Gastrocnemius medialis (tissue), 4 donors: ENCODE measurements around the gene STX12. TPM values are rescaled to one million over a fixed set of nuclear protein-coding genes. Genes with fewer than 3 reads are reported as not detected.

Experiments used
- ATAC-seq, 2 donors: fragments of 150-250 bp; one replicate each; pipeline ENCODE4 v1.9.1; 2016
- DNase-seq, 2 donors: peaks; one replicate each; pipeline ENCODE4 v3.0.0-alpha.2; 2019
- H3K27ac ChIP-seq, 4 donors: fragments of 200-600 bp; sonication (generic); 1 replicate in 1 of 4; 2 replicates in 3 of 4; pipeline ENCODE4 v1.5.1; 2016 to 2018; ENCODE audit warnings: mild to moderate bottlenecking in 2 of 4, moderate library complexity in 1 of 4
- H3K27me3 ChIP-seq, 3 donors: fragments of 200-600 bp; sonication (generic) in 2 of 3; 1 replicate in 1 of 3; 2 replicates in 2 of 3; pipeline versions ENCODE4 v1.5.1 to v1.6.0; 2016 to 2019; ENCODE audit warnings: mild to moderate bottlenecking in 1 of 3, moderate library complexity in 1 of 3
- H3K36me3 ChIP-seq, 2 donors: fragments of 200-600 bp; sonication (generic) in 1 of 2; one replicate each; pipeline ENCODE4 v1.5.1; 2017 to 2018
- H3K4me1 ChIP-seq, 2 donors: fragments of 200-600 bp; sonication (generic) in 1 of 2; one replicate each; pipeline ENCODE4 v1.5.1; 2016 to 2017; ENCODE audit warnings: mild to moderate bottlenecking in 2 of 2
- H3K4me3 ChIP-seq, 4 donors: fragments of 200-600 bp; sonication (generic) in 3 of 4; 1 replicate in 1 of 4; 2 replicates in 3 of 4; pipeline ENCODE4 v1.5.1; 2016 to 2019; ENCODE audit warnings: mild to moderate bottlenecking in 2 of 4
- H3K9me3 ChIP-seq, 3 donors: fragments of 200-600 bp; sonication (generic) in 2 of 3; 1 replicate in 1 of 3; 2 replicates in 2 of 3; pipeline ENCODE4 v1.5.1; 2016 to 2019
- POLR2A ChIP-seq, 2 donors: fragments of 450-650 bp; IDR thresholded peaks; one replicate each; pipeline ENCODE4 v1.6.1; 2017; ENCODE audit warnings: antibody characterized with exemption in 2 of 2, mild to moderate bottlenecking in 2 of 2, moderate library complexity in 2 of 2
- in situ Hi-C, 4 donors: fragments of 200-750 bp; cut with MboI; loops; one replicate each; pipeline versions ENCODE4 v1.15.0 to v1.8.0; 2017; ENCODE audit warnings: low sequenced_read_pairs in 4 of 4
- intact Hi-C: fragments of 100-400 bp; cut with DNase I; formaldehyde crosslinking; loops from one replicate; pipeline ENCODE4 v1.15.1; 2023; ENCODE audit warnings: low total_unique reads
- total RNA-seq, 4 donors: library from RNA; depleted of rRNA; stranded (reverse); fragments of >200 nt; gene quantifications; one replicate each; pipeline versions ENCODE4 v1.1.0 to v1.2.3, GENCODE V29; 2016
- TF ChIP-seq, protein P1 (sequence below), 5 experiments: fragments of 450-650 bp in 3 of 5; fragments of 200-600 bp in 2 of 5; sonication (generic) in 2 of 5; IDR thresholded peaks in 4 of 5; conservative IDR thresholded peaks in 1 of 5; 1 replicate in 4 of 5; 2 replicates in 1 of 5; pipeline ENCODE4 v1.5.1; 2016 to 2019; ENCODE audit warnings: antibody characterized with exemption in 5 of 5, mild to moderate bottlenecking in 3 of 5, moderate library complexity in 3 of 5

STX12 gene
- total RNA-seq, 4 donors from 2014 or later = 19.2 to 71.6 (median 31.2) TPM

DNA sequence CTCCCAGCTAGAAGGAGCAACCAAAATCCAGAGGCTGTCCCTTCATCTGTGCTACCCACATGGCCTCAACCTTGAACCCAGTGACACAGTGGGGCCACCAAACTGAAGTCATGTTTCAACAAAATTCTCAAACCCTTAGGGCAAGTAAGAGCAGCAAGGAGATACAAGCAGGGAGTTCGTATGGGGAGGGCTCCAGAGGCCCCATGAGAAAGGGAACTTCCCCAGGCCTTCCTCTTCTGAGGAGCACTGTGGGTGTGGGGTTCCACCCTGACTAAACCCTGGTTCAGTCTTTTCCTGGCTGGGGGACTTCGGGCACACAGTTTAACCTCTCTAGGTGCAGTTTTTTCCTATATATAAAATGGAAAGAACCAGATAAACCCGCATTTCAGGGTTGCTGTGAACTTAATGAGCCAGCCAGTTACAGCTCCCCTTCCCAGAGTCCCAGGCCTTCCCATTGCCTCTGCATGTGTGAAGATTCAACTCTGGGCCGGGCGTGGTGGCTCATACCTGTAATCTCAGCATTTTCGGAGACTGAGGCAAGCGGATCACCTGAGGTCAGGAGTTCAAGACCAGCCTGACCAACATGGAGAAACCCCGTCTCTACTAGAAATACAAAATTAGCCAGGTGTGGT is 91.4 kb downstream of the STX12 start:
- peaks cover 3 to 21% of the 10 kb centered on the region in 2 donors for H3K4me1 ChIP-seq
- in situ Hi-C loops (loop anchor here in 2 of 4 donors (5.0 to 25.0 kb wide), 2 partner anchors 108 to 123 kb away; no protein-coding TSS in a partner anchor), intact Hi-C loops (no loop called here)
- H3K27ac ChIP-seq = peak overlapping the region in 2 of 4 donors; percentile 83 to 86
- no peak for DNase-seq
- no peaks in the 10 kb centered on the region for H3K27me3 ChIP-seq
- ATAC-seq = no peak
- no peak overlapping the region for H3K4me3 ChIP-seq
- no peaks in the 10 kb centered on the region for H3K9me3 ChIP-seq
- H3K36me3 ChIP-seq = no peaks in the 10 kb centered on the region
- TF ChIP-seq, protein P1, sequence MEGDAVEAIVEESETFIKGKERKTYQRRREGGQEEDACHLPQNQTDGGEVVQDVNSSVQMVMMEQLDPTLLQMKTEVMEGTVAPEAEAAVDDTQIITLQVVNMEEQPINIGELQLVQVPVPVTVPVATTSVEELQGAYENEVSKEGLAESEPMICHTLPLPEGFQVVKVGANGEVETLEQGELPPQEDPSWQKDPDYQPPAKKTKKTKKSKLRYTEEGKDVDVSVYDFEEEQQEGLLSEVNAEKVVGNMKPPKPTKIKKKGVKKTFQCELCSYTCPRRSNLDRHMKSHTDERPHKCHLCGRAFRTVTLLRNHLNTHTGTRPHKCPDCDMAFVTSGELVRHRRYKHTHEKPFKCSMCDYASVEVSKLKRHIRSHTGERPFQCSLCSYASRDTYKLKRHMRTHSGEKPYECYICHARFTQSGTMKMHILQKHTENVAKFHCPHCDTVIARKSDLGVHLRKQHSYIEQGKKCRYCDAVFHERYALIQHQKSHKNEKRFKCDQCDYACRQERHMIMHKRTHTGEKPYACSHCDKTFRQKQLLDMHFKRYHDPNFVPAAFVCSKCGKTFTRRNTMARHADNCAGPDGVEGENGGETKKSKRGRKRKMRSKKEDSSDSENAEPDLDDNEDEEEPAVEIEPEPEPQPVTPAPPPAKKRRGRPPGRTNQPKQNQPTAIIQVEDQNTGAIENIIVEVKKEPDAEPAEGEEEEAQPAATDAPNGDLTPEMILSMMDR (IDR thresholded peaks at IDR 0.05 in 4 of 5, conservative IDR thresholded peaks at IDR 0.05 in 1 of 5) = no peak

DNA sequence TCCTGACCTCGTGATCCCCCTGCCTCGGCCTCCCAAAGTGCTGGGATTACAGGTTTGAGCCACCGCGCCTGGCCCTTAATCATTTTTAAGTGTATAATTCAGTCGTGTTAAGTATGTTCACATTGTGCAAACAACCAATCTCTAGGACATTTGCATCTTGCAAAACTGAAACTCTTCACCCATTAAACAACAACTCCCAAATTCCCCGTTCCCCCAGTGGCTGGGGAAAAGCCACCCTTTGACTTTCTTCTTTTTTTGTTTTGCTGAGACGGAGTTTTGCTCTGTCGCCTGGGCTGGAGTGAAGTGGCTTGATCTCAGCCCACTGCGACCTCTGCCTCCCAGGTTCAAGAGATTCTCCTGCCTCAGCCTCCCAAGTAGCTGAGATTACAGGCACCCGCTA is 92.8 kb downstream of the STX12 start:
- no peak overlapping the region for H3K27ac ChIP-seq
- H3K4me3 ChIP-seq = no peak overlapping the region
- H3K9me3 ChIP-seq = no peaks in the 10 kb centered on the region
- no peaks in the 10 kb centered on the region for H3K36me3 ChIP-seq
- peaks cover 3 to 21% of the 10 kb centered on the region in 2 donors for H3K4me1 ChIP-seq
- intact Hi-C loops = no loop called here
- DNase-seq = no peak
- no peaks in the 10 kb centered on the region for H3K27me3 ChIP-seq
- TF ChIP-seq, protein P1 (IDR thresholded peaks at IDR 0.05 in 4 of 5, conservative IDR thresholded peaks at IDR 0.05 in 1 of 5) = no peak
- no peak for TF ChIP-seq POLR2A (IDR thresholded peaks at IDR 0.05)
- ATAC-seq = no peak
- in situ Hi-C loops = loop anchor here in 1 of 4 donors (25.0 kb wide), 1 partner anchor 121 kb away; no protein-coding TSS in a partner anchor

DNA sequence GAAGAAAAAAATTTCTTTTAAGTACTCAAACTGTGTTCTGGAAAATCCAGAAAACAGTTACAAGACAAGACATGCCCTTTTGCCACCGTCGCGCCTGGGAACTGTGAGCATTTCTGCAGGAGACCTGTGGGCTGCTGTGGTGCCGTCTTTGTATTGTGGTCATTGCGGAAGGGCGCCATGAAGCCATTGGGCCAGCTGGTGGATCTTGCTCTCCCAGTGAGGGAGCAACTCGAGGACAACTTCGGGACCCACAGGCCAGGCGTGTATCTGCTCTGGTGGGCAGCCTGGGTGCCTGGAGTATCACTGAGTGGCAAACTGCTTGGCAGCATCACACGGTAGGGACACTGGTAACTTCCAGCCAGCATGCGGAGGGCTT is 95.5 kb downstream of the STX12 start:
- peaks cover 7 to 8% of the 10 kb centered on the region in 2 donors for H3K4me1 ChIP-seq
- H3K9me3 ChIP-seq = no peaks in the 10 kb centered on the region
- intact Hi-C loops = no loop called here
- ATAC-seq = no peak
- no peak for TF ChIP-seq POLR2A (IDR thresholded peaks at IDR 0.05)
- TF ChIP-seq, protein P1 (IDR thresholded peaks at IDR 0.05 in 4 of 5, conservative IDR thresholded peaks at IDR 0.05 in 1 of 5) = no peak
- H3K27ac ChIP-seq = no peak overlapping the region
- no peaks in the 10 kb centered on the region for H3K36me3 ChIP-seq
- no peak overlapping the region for H3K4me3 ChIP-seq
- H3K27me3 ChIP-seq = peaks cover 6 to 14% (median 11%) of the 10 kb centered on the region in 3 donors
- in situ Hi-C loops = loop anchor here in 1 of 4 donors (25.0 kb wide), 1 partner anchor 119 kb away; no protein-coding TSS in a partner anchor
- no peak for DNase-seq

DNA sequence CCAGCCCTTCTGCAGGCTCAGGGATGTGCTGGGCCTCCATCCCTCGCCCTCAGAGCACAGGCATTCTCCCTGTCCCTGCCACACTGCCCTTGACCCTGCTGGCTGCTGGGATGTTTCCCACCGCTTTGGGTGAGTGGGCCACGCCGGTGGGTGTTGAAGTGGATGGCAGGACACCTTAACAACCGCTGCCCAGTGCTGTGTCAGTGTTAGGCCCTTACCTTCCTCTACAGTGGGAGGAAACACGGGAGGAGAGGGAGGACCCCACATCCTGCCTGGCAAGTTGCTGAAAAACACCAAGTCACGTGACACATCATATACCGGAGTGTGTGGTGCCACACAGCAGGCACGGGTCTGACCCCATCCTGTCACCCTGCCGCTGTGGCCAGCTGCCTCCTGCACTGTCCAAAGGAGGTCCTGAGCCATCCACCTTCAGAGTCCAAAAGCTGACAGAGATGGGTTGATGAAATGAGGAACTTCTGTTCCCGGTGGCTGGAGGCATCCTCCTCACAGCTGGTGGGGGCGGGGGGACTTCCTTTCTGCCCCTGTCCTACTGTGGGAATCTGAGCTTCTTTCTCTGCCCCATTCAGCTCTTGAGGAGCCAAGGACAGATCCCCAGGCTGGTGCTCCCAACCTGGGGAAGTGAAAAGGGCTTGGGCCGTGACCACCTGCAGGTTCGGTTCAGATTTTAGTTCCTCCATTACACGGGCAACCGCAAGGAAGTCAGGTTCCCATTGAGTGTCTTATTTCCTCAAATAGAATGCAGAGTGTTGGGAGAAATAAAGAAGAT is 96.1 kb downstream of the STX12 start:
- Histone ChIP-seq H3K27me3 (peaks cover 6 to 14% (median 12%) of the 10 kb centered on the region in 3 donors), H3K4me1 (peaks cover 2 to 7% of the 10 kb centered on the region in 2 donors), H3K36me3 (no peaks in the 10 kb centered on the region), H3K4me3 (no peak overlapping the region), H3K27ac (no peak overlapping the region), H3K9me3 (no peaks in the 10 kb centered on the region)
- in situ Hi-C loops = loop anchor here in 1 of 4 donors (25.0 kb wide), 1 partner anchor 118 kb away; no protein-coding TSS in a partner anchor
- intact Hi-C loops = no loop called here
- TF ChIP-seq, protein P1 (IDR thresholded peaks at IDR 0.05 in 4 of 5, conservative IDR thresholded peaks at IDR 0.05 in 1 of 5) = no peak
- no peak for TF ChIP-seq POLR2A (IDR thresholded peaks at IDR 0.05)
- ATAC-seq = no peak
- no peak for DNase-seq
